Colonic mucosa (tissue), 4 donors: ENCODE measurements around the gene LSM8. TPM values are rescaled to one million over a fixed set of nuclear protein-coding genes. Genes with fewer than 3 reads are reported as not detected.

Source experiments
- DNase-seq: peaks from one replicate; pipeline ENCODE4 v3.0.0-alpha.2; 2020
- H3K27ac ChIP-seq: fragments of 200-600 bp; one replicate; pipeline ENCODE4 v1.8.0; 2021
- H3K27me3 ChIP-seq: fragments of 200-600 bp; one replicate; pipeline ENCODE4 v1.8.0; 2021
- H3K36me3 ChIP-seq: fragments of 200-600 bp; one replicate; pipeline ENCODE4 v1.8.0; 2021
- H3K4me1 ChIP-seq: fragments of 200-600 bp; one replicate; pipeline ENCODE4 v1.8.0; 2021; ENCODE audit warnings: mild to moderate bottlenecking
- H3K4me3 ChIP-seq: fragments of 200-600 bp; one replicate; pipeline ENCODE4 v1.8.0; 2021
- H3K9ac ChIP-seq, 2 donors: one replicate each; pipeline ENCODE4 v1.7.0; 2013; ENCODE audit warnings: control low read depth in 2 of 2, low read depth in 2 of 2, low read length in 2 of 2
- H3K9me3 ChIP-seq: fragments of 200-600 bp; one replicate; pipeline ENCODE4 v1.8.0; 2021
- CTCF ChIP-seq: fragments of 200-600 bp; IDR thresholded peaks from one replicate; pipeline ENCODE4 v1.8.0; 2022; ENCODE audit warnings: antibody characterized with exemption, mild to moderate bottlenecking
- intact Hi-C: fragments of 100-400 bp; cut with DNase I; formaldehyde crosslinking; loops from one replicate; pipeline ENCODE4 v1.14.1; 2022
- total RNA-seq, 2 donors: library from RNA; stranded (reverse); fragmentation: NEBNext Ultra II Directional in 1 of 2; extraction: Animal tissue kit (Norgen Biotek cat#: 25700) in 1 of 2; gene quantifications; one replicate each; pipeline ENCODE4 v1.2.1, GENCODE V29; 2021
- donor health status: healthy.
- donor health status: DM: no; HTN: no; CAD: no.
- donor health status: DM: no; HTN: no; CAD: no.

LSM8 gene
- total RNA-seq, 2 donors from 2014 or later, result 28.0 to 28.4 TPM

DNA sequence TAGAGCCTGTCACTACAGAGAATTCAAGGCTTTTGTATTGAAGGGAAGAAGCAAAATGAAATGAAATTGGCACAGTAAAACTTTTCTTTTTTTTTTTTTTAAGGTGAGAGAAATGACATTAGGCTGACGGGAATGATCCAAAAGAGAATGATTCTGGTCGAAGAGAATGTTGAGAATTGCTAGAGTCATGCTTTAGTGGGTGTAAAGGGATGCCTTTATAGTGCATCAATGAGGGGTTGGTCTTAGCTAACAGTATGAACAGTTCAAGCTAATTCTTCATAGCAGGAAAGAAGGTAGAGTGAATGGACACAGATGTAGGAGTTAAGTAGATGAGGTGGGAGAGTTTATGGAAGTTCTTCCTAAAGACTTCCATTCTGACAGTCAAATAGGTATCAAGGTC is 32.3 kb upstream of the LSM8 start:
- intact Hi-C loops, result loop anchor here (5.0 kb wide), 1 partner anchor 744 kb away; no protein-coding TSS in a partner anchor

DNA sequence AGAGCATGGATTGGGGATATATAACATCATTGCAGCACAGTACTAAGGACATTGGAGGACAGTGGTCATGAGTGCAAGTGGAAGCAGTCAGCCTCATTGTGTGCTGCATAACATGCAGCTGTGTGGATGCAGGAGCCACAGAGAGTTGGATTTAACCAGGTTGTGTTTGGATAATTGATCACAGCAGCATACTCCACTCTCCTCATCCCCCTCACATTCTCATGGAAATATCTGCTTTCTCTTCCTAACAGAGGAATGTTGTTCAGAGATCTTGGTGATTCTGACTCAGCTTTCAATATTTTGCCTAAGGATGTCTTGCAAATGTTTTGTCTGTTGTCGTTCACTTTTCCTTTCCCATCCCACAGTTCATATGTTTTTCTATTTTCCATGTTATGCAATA is 31.8 kb upstream of the LSM8 start:
- no peak for TF ChIP-seq CTCF
- H3K4me3 ChIP-seq, result no peak overlapping the region
- no peak overlapping the region for H3K9ac ChIP-seq
- H3K9me3 ChIP-seq, result no peaks in the 10 kb centered on the region
- no peak overlapping the region for H3K27ac ChIP-seq
- no peaks in the 10 kb centered on the region for H3K27me3 ChIP-seq
- intact Hi-C loops, result loop anchor here (5.0 kb wide), 1 partner anchor 745 kb away; no protein-coding TSS in a partner anchor
- H3K36me3 ChIP-seq, result no peaks in the 10 kb centered on the region
- DNase-seq, result no peak
- H3K4me1 ChIP-seq, result no peaks in the 10 kb centered on the region

More for the DNA sequence above, 32.3 kb upstream of the LSM8 start:
- Histone ChIP-seq H3K9me3 (no peaks in the 10 kb centered on the region), H3K27me3 (no peaks in the 10 kb centered on the region), H3K27ac (no peak overlapping the region), H3K4me3 (no peak overlapping the region), H3K36me3 (no peaks in the 10 kb centered on the region), H3K9ac (no peak overlapping the region), H3K4me1 (no peaks in the 10 kb centered on the region)
- DNase-seq, result no peak
- no peak for TF ChIP-seq CTCF

DNA sequence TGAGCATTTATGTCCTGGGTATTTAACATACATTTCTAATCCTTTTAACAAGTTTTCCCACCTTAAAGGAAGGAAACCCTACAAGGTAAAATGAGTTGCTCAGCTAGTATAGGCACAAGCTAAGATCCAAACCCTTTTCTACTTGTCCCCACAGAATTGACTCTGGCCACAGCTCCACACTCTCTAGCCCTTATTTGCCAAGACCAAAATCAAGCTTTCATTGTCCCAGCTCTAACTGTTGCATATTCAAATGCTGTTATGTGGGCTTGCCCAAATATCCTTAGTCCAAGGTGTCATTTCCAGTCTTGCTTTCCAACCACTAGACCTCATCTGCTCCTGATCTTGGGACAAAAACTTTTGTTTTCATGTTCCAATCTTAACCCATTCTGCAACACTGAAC is 31.3 kb upstream of the LSM8 start:
- Histone ChIP-seq H3K36me3 (no peaks in the 10 kb centered on the region), H3K9me3 (no peaks in the 10 kb centered on the region), H3K9ac (no peak overlapping the region), H3K4me1 (no peaks in the 10 kb centered on the region), H3K27ac (no peak overlapping the region), H3K27me3 (no peaks in the 10 kb centered on the region), H3K4me3 (no peak overlapping the region)
- DNase-seq, result no peak
- TF ChIP-seq CTCF, result no peak
- intact Hi-C loops, result loop anchor here (5.0 kb wide), 1 partner anchor 745 kb away; no protein-coding TSS in a partner anchor

- H3K9me3 ChIP-seq, result no peaks in the 10 kb centered on the region
- H3K27me3 ChIP-seq, result no peaks in the 10 kb centered on the region
- TF ChIP-seq CTCF, result peak; percentile 53
- H3K36me3 ChIP-seq, result no peaks in the 10 kb centered on the region
- DNase-seq, result peak; percentile 36
- no peak overlapping the region for H3K4me3 ChIP-seq
- no peak overlapping the region for H3K9ac ChIP-seq
- intact Hi-C loops, result loop anchor here (5.0 kb wide), 1 partner anchor 746 kb away; no protein-coding TSS in a partner anchor
- no peak overlapping the region for H3K27ac ChIP-seq
- H3K4me1 ChIP-seq, result no peaks in the 10 kb centered on the region
Observed at GRCh38 chr7:118153551-118154177, 30.3 kb upstream of the LSM8 start.

DNA sequence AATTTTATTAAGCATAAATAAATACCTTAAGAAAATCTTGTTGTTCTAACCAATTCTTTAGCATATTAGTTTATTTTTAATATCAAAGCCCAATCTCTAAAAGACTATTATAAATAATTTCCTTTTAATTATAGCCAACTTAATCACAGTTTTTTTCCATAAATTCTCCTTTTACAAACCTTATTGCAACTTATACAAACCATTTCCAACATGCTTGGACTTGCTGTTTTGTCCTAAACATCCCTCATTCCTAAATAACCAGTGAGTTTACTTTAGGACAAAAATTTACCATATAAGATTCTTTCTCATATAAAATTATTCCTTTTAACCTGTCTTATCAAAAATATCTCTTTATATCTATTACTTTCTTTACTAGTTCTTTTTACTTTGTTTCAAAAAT is 25.2 kb upstream of the LSM8 start:
- H3K27me3 ChIP-seq, result no peaks in the 10 kb centered on the region
- no peak overlapping the region for H3K9ac ChIP-seq
- no peak for TF ChIP-seq CTCF
- H3K4me3 ChIP-seq, result no peak overlapping the region
- no peaks in the 10 kb centered on the region for H3K9me3 ChIP-seq
- intact Hi-C loops, result no loop called here
- no peaks in the 10 kb centered on the region for H3K4me1 ChIP-seq
- DNase-seq, result no peak
- H3K27ac ChIP-seq, result no peak overlapping the region
- no peaks in the 10 kb centered on the region for H3K36me3 ChIP-seq
